OCI-LY3 (cell line): ENCODE measurements around the gene SLC49A3.
A peak's percentile ranks its signal among the peaks of the same experiment; 100 is the strongest.

ENCODE experiments used
- H2AFZ ChIP-seq: fragments of 200-600, 300-600 bp; shearing (Covaris generic); 2 replicates; pipeline ENCODE4 v1.6.0; 2014; ENCODE audit warnings: antibody characterized with exemption, low read depth, low read length
- H3K27ac ChIP-seq: fragments of 200-600, 300-600 bp; sonication (generic); 2 replicates; pipeline ENCODE4 v1.5.1; 2014; ENCODE audit warnings: mild to moderate bottlenecking, low read length, moderate library complexity, mixed read lengths
- H3K27me3 ChIP-seq: fragments of 200-600, 300-600 bp; sonication (generic); 2 replicates; pipeline ENCODE4 v1.6.1; 2014; ENCODE audit warnings: low read depth, low read length, mixed read lengths
- H3K36me3 ChIP-seq: fragments of 200-600, 300-600 bp; sonication (generic); replicated peaks from 2 replicates; pipeline ENCODE3; 2014; ENCODE audit warnings: low read depth, low read length, mixed read lengths
- H3K4me1 ChIP-seq: fragments of 300-600, 200-600 bp; sonication (generic); 2 replicates; pipeline ENCODE4 v1.6.1; 2014; ENCODE audit warnings: low read length, mixed read lengths
- H3K4me2 ChIP-seq: fragments of 200-600, 300-600 bp; sonication (generic); 2 replicates; pipeline ENCODE4 v1.6.1; 2014; ENCODE audit warnings: low read length, mixed read lengths
- H3K4me3 ChIP-seq: fragments of 300-600, 200-600 bp; sonication (generic); 2 replicates; pipeline ENCODE4 v1.5.1; 2014; ENCODE audit warnings: antibody characterized with exemption, mild to moderate bottlenecking, low read length, moderate library complexity
- H3K79me2 ChIP-seq: fragments of 300-600, 200-600 bp; shearing (Covaris generic); 2 replicates; pipeline ENCODE4 v1.6.1; 2014; ENCODE audit warnings: mild to moderate bottlenecking, low read length, mixed read lengths
- H3K9ac ChIP-seq: fragments of 300-600, 200-600 bp; shearing (Covaris generic); 2 replicates; pipeline ENCODE4 v1.6.0; 2014; ENCODE audit warnings: mild to moderate bottlenecking, low read length, moderate library complexity
- H3K9me3 ChIP-seq: fragments of 200-600, 300-600 bp; shearing (Covaris generic); 2 replicates; pipeline ENCODE4 v1.6.1; 2014; ENCODE audit warnings: low read length, mixed read lengths; ENCODE audit not compliant: insufficient read depth
- H4K20me1 ChIP-seq: fragments of 200-600, 300-600 bp; sonication (generic); 2 replicates; pipeline ENCODE4 v1.6.1; 2016; ENCODE audit warnings: low read length, mixed read lengths; ENCODE audit not compliant: insufficient read depth
- EZH2phosphoT487 ChIP-seq: fragments of 200-600 bp; shearing (Covaris generic); IDR thresholded peaks from 2 replicates; pipeline ENCODE4 v1.6.1; 2018; ENCODE audit warnings: antibody characterized with exemption, mixed run types, low read depth
- TF ChIP-seq, protein P1 (sequence below): fragments of 200-600, 300-600 bp; sonication (generic); IDR thresholded peaks from 2 replicates; pipeline ENCODE4 v1.5.1; 2014; ENCODE audit warnings: antibody characterized with exemption, low read length, low read depth

Gene SLC49A3

GRCh38 chr4:681736-682451 is 7.1 kb downstream of the SLC49A3 start:
- Histone ChIP-seq H3K4me1 (peaks cover 17% of the 10 kb centered on the region), H3K9me3 (no peaks in the 10 kb centered on the region), H3K9ac (peak overlapping the region; percentile 37; the same call in 1 of the 2 replicates), H3K4me2 (peak overlapping the region; percentile 65), H3K27ac (no peak overlapping the region), H4K20me1 (no peaks in the 10 kb centered on the region), H3K79me2 (no peaks in the 10 kb centered on the region), H2AFZ (no peak overlapping the region), H3K4me3 (peak overlapping the region; percentile 75), H3K27me3 (no peaks in the 10 kb centered on the region), H3K36me3 (no peaks in the 10 kb centered on the region)
- TF ChIP-seq EZH2phosphoT487 = no peak
- TF ChIP-seq, protein P1, sequence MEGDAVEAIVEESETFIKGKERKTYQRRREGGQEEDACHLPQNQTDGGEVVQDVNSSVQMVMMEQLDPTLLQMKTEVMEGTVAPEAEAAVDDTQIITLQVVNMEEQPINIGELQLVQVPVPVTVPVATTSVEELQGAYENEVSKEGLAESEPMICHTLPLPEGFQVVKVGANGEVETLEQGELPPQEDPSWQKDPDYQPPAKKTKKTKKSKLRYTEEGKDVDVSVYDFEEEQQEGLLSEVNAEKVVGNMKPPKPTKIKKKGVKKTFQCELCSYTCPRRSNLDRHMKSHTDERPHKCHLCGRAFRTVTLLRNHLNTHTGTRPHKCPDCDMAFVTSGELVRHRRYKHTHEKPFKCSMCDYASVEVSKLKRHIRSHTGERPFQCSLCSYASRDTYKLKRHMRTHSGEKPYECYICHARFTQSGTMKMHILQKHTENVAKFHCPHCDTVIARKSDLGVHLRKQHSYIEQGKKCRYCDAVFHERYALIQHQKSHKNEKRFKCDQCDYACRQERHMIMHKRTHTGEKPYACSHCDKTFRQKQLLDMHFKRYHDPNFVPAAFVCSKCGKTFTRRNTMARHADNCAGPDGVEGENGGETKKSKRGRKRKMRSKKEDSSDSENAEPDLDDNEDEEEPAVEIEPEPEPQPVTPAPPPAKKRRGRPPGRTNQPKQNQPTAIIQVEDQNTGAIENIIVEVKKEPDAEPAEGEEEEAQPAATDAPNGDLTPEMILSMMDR = no peak

DNA sequence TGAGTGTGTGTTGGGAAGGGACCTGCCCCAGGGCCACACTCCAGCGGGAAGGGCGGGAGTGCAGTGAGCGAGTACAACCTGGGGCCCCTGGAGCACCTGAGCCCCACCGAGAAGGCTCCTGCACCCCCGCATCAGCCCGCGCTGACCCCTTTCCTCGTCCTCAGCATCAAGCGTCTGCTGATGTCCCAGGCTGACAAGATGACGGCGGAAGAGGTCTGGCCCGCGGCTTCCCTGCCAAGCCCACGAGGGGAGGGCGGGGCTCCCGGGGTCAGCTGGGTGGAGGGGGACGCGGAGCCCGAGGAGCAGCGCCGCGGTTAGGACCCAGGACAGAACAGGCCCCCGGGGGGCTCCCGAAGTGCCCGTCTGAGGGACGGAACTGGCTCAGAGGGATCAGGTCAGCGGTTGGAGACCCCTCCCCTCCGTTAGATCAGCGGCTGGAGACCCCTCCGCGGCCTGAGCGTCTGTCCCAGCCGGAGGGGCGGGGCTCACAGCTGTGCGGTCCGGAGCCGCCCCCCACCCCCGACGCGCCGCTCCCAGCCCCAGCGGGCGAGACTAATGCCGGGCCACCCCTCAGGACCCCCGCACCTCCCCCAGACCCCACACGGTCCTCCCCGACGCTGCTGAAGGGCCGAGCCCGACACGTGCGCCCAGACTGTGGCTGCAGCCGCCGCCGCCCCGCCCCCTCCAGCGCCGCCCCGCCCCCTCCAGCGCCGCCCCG is 7.9 kb downstream of the SLC49A3 start:
- Histone ChIP-seq H3K27me3 (no peaks in the 10 kb centered on the region), H2AFZ (no peak overlapping the region), H3K4me2 (peak overlapping the region; percentile 74), H3K79me2 (no peaks in the 10 kb centered on the region), H3K4me1 (peaks cover 25% of the 10 kb centered on the region), H3K4me3 (peak overlapping the region; percentile 75), H4K20me1 (no peaks in the 10 kb centered on the region), H3K9ac (peak overlapping the region; percentile 54), H3K9me3 (no peaks in the 10 kb centered on the region), H3K27ac (no peak overlapping the region), H3K36me3 (no peaks in the 10 kb centered on the region)
- TF ChIP-seq, protein P1 = no peak
- TF ChIP-seq EZH2phosphoT487 = no peak

GRCh38 chr4:680551-680927 is 8.4 kb downstream of the SLC49A3 start:
- Histone ChIP-seq H3K36me3 (no peaks in the 10 kb centered on the region), H3K4me2 (peak overlapping the region; percentile 74), H4K20me1 (no peaks in the 10 kb centered on the region), H3K4me1 (peaks cover 30% of the 10 kb centered on the region), H2AFZ (no peak overlapping the region), H3K9ac (peak overlapping the region; percentile 54), H3K27me3 (no peaks in the 10 kb centered on the region), H3K9me3 (no peaks in the 10 kb centered on the region), H3K27ac (no peak overlapping the region), H3K79me2 (peaks cover 2% of the 10 kb centered on the region), H3K4me3 (peak overlapping the region; percentile 75)
- TF ChIP-seq, protein P1 = no peak
- no peak for TF ChIP-seq EZH2phosphoT487

- TF ChIP-seq, protein P1 = no peak
- no peak for TF ChIP-seq EZH2phosphoT487
- H3K9me3 ChIP-seq = no peaks in the 10 kb centered on the region
- no peaks in the 10 kb centered on the region for H3K27me3 ChIP-seq
- H3K4me2 ChIP-seq = peak overlapping the region; percentile 74; the same call in 1 of the 2 replicates
- peaks cover 7% of the 10 kb centered on the region for H3K79me2 ChIP-seq
- peak overlapping the region; percentile 75; the same call in 1 of the 2 replicates for H3K4me3 ChIP-seq
- no peak overlapping the region for H3K9ac ChIP-seq
- no peak overlapping the region for H3K27ac ChIP-seq
- H3K4me1 ChIP-seq = peaks cover 35% of the 10 kb centered on the region
- no peaks in the 10 kb centered on the region for H3K36me3 ChIP-seq
- H2AFZ ChIP-seq = no peak overlapping the region
- no peaks in the 10 kb centered on the region for H4K20me1 ChIP-seq
Observed at GRCh38 chr4:680091-680490, 8.9 kb downstream of the SLC49A3 start.
